SK-N-SH treated with all-trans-retinoic acid at 6 μM for 48 hours (cell line): ENCODE measurements around the gene HGS.
A peak's percentile ranks its signal among the peaks of the same experiment; 100 is the strongest.

ENCODE experiments used
- ATAC-seq: fragments of 200-7000 bp; cut with Tn5 transposase; 3 replicates; pipeline ENCODE4 v1.9.1; 2020; ENCODE audit warnings: mild to moderate bottlenecking, moderate library complexity
- ARNTL ChIP-seq: fragments of 450-650 bp; formaldehyde crosslinking; IDR thresholded peaks from 2 replicates; pipeline ENCODE4 v1.5.0; 2020; ENCODE audit warnings: low read depth, mild to moderate bottlenecking, moderate library complexity, borderline replicate concordance
- BACH2 ChIP-seq: fragments of 250-450 bp; sonication (Bioruptor Pico); IDR thresholded peaks from 2 replicates; pipeline ENCODE4 v1.9.0; 2021; ENCODE audit warnings: mild to moderate bottlenecking, borderline replicate concordance
- CSDC2 ChIP-seq: fragments of 250-450 bp; sonication (Bioruptor Pico); IDR thresholded peaks from 2 replicates; pipeline ENCODE4 v1.5.0; 2020; ENCODE audit warnings: mild to moderate bottlenecking, moderate library complexity
- ESRRG ChIP-seq: fragments of 250-450 bp; sonication (Bioruptor Pico); IDR thresholded peaks from 2 replicates; pipeline ENCODE4 v1.6.1; 2021; ENCODE audit warnings: mild to moderate bottlenecking
- GLIS3 ChIP-seq: fragments of 250-450 bp; sonication (Bioruptor Pico); IDR thresholded peaks from 2 replicates; pipeline ENCODE4 v1.5.0; 2020; ENCODE audit warnings: mild to moderate bottlenecking, moderate library complexity
- ISL1 ChIP-seq: fragments of 250-450 bp; sonication (Bioruptor Pico); IDR thresholded peaks from 2 replicates; pipeline ENCODE4 v2.1.2; 2022; ENCODE audit warnings: mild to moderate bottlenecking, moderate library complexity
- OSR1 ChIP-seq: fragments of 250-450 bp; sonication (Bioruptor Pico); IDR thresholded peaks from 2 replicates; pipeline ENCODE4 v1.8.0; 2022; ENCODE audit warnings: moderate library complexity, mild to moderate bottlenecking, inconsistent platforms
- RARB ChIP-seq: fragments of 250-450 bp; sonication (Bioruptor Pico); IDR thresholded peaks from 2 replicates; pipeline ENCODE4 v1.8.0; 2021; ENCODE audit warnings: mild to moderate bottlenecking, moderate library complexity
- SNAI2 ChIP-seq: fragments of 250-450 bp; sonication (Bioruptor Pico); IDR thresholded peaks from 2 replicates; pipeline ENCODE4 v1.5.0; 2020; ENCODE audit warnings: mild to moderate bottlenecking, moderate library complexity
- TCF4 ChIP-seq: fragments of 250-450 bp; sonication (Bioruptor Pico); IDR thresholded peaks from 2 replicates; pipeline ENCODE4 v1.8.0; 2021; ENCODE audit warnings: mild to moderate bottlenecking, moderate library complexity, borderline replicate concordance
- TOX ChIP-seq: fragments of 250-450 bp; sonication (Bioruptor Pico); IDR thresholded peaks from 2 replicates; pipeline ENCODE4 v1.8.0; 2021; ENCODE audit warnings: mild to moderate bottlenecking, moderate library complexity, borderline replicate concordance
- ZC3H10 ChIP-seq: fragments of 250-450 bp; sonication (Bioruptor Pico); IDR thresholded peaks from 2 replicates; pipeline ENCODE4 v1.5.1; 2021; ENCODE audit warnings: mild to moderate bottlenecking, moderate library complexity
- ZFP3 ChIP-seq: fragments of 250-450 bp; sonication (Bioruptor Pico); IDR thresholded peaks from 2 replicates; pipeline ENCODE4 v1.5.0; 2020; ENCODE audit warnings: mild to moderate bottlenecking, moderate library complexity
- ZFP30 ChIP-seq: fragments of 450-650 bp; formaldehyde crosslinking; IDR thresholded peaks from 2 replicates; pipeline ENCODE4 v1.5.0; 2022; ENCODE audit warnings: mild to moderate bottlenecking, moderate library complexity
- ZNF565 ChIP-seq: fragments of 450-650 bp; formaldehyde crosslinking; conservative IDR thresholded peaks from 2 replicates; pipeline ENCODE4 v1.5.0; 2020; ENCODE audit warnings: low read depth, mild to moderate bottlenecking, moderate library complexity
- ZNF70 ChIP-seq: fragments of 450-650 bp; formaldehyde crosslinking; IDR thresholded peaks from 2 replicates; pipeline ENCODE4 v1.5.0; 2020; ENCODE audit warnings: mild to moderate bottlenecking, moderate library complexity
- ZNF8 ChIP-seq: fragments of 450-650 bp; formaldehyde crosslinking; IDR thresholded peaks from 2 replicates; pipeline ENCODE4 v1.5.0; 2020; ENCODE audit warnings: mild to moderate bottlenecking, moderate library complexity
- TF ChIP-seq, protein P1 (sequence below): fragments of 250-450 bp; sonication (Bioruptor Pico); IDR thresholded peaks from 2 replicates; pipeline ENCODE4 v1.5.1; 2020; ENCODE audit warnings: low read depth, mild to moderate bottlenecking, moderate library complexity
- TF ChIP-seq, protein P2 (sequence below): fragments of 250-450 bp; sonication (Bioruptor Pico); IDR thresholded peaks from 2 replicates; pipeline ENCODE4 v1.5.1; 2021; ENCODE audit warnings: mild to moderate bottlenecking, moderate library complexity
- TF ChIP-seq, protein P3 (sequence below): fragments of 250-450 bp; sonication (Bioruptor Pico); IDR thresholded peaks from 2 replicates; pipeline ENCODE4 v1.8.0; 2021; ENCODE audit warnings: low read depth, mild to moderate bottlenecking, moderate library complexity, borderline replicate concordance
- TF ChIP-seq, protein P4 (sequence below): fragments of 250-450 bp; sonication (Bioruptor Pico); IDR thresholded peaks from 2 replicates; pipeline ENCODE4 v1.8.0; 2020; ENCODE audit warnings: mild to moderate bottlenecking, moderate library complexity, borderline replicate concordance

The HGS gene

DNA sequence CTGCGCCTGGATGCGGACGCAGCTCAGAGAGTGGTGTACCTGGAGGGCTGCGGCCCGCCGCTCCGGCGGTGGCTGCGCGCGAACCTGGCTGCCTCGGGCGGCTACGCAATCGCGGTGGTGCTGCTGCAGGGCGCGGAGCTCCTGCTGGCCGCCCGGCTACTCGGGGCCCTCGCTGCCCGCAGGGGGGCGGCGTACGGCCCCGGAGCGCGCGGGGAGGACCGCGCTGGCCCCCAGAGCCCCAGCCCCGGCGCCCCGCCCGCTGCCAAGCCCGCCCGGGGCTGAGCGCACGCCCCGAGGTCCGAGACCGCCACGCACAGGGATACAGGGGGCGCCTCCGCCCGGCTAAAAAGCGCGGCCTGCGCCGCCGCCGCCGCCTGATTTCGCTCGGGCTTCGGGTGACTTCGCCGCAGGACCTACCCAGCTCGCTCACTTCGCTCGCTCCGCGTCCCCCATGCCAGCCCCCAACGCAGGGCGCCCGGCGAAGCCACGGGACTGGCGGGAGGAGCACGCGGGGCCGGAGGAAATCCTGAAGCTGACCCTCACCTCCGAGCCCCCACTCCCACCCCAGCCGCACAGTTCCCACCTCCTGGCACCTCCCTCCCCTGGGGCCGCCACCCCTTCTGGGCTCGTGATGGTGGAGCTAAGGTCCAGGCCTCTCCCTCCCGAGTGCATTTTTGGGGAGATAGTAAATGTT is 35.7 kb upstream of the HGS start:
- TF ChIP-seq SNAI2 (CRISPR knock-in tag) (no peak), GLIS3 (no peak)
- ATAC-seq, result no peak

DNA sequence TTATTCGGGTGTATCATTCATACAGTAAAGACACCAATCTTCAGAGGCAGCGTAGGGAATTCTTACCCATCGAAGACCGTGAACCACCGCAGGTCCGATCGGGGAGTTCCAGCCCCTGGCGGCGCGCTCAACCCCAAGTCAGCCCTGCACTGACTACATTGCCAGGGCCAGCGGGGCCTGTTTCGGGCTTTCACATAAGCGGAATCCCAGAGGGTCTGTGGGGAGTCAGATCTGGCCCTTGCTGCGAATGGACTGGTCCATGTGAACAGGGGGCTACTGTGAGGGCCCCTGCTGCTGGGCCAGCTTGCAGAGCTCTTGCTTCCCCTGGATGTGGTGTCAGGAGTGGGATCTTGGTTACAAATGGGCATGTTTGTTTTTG is 35.1 kb upstream of the HGS start:
- ATAC-seq, result no peak
- TF ChIP-seq RARB (CRISPR knock-in tag) (no peak), ARNTL (CRISPR knock-in tag) (no peak), ZNF8 (CRISPR knock-in tag) (no peak), ZC3H10 (CRISPR knock-in tag) (no peak), ZFP30 (no peak), TCF4 (no peak), ZNF70 (CRISPR knock-in tag) (no peak)
- TF ChIP-seq, all 23 proteins: peak for 0

DNA sequence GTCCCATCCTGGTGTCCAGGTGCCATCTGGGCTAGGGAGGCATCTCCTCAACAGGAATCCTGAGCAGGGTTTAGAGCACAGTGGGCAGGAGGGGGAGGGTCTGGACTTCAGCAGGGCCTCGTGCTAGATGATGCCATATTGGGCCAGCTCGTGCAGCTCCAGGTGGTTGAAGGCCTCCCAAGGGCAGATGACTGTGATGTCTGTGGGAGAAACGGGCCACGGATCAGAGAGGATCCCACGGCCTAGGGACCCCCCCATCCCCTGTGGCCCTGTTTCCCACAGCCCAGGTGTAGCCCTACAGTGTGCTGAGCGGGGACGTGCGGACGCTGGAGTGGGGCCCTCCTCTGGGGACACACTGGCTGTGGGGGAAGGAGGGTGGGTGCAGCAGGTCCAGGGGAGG is 32.9 kb upstream of the HGS start:
- ATAC-seq, result peak; percentile 2
- no peak for TF ChIP-seq GLIS3
- no peak for TF ChIP-seq SNAI2 (CRISPR knock-in tag)
- no peak for TF ChIP-seq TOX
- TF ChIP-seq ARNTL (CRISPR knock-in tag), result no peak
- no peak for TF ChIP-seq CSDC2 (CRISPR knock-in tag)
- TF ChIP-seq, protein P1, sequence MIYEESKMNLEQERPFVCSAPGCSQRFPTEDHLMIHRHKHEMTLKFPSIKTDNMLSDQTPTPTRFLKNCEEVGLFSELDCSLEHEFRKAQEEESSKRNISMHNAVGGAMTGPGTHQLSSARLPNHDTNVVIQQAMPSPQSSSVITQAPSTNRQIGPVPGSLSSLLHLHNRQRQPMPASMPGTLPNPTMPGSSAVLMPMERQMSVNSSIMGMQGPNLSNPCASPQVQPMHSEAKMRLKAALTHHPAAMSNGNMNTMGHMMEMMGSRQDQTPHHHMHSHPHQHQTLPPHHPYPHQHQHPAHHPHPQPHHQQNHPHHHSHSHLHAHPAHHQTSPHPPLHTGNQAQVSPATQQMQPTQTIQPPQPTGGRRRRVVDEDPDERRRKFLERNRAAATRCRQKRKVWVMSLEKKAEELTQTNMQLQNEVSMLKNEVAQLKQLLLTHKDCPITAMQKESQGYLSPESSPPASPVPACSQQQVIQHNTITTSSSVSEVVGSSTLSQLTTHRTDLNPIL (CRISPR knock-in tag), result no peak

DNA sequence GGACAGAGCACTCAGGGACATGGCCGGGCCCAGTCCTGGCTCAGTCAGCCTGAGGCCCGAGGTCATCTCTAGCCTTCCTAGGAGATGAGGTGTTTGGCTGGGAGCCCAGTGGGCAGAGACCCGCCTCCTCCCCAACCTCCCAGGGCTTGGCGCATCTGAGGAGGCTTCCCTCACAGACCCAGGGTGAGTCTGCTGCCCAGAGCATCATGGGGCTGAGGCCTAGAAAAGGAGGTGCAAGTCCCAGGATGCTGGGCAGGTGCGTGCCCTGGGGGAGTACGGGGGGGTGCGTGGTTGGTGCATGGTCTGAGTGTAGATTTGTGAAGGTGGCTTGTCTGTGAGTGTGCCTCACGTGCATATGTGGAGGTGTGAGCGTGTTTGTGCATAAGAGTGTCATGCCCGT is 32.1 kb upstream of the HGS start:
- TF ChIP-seq GLIS3, result no peak
- 0 out of 2 replicates have a peak, but pooled peaks have one; percentile 25 for TF ChIP-seq ZFP3 (CRISPR knock-in tag)
- ATAC-seq, result peak; percentile 91

DNA sequence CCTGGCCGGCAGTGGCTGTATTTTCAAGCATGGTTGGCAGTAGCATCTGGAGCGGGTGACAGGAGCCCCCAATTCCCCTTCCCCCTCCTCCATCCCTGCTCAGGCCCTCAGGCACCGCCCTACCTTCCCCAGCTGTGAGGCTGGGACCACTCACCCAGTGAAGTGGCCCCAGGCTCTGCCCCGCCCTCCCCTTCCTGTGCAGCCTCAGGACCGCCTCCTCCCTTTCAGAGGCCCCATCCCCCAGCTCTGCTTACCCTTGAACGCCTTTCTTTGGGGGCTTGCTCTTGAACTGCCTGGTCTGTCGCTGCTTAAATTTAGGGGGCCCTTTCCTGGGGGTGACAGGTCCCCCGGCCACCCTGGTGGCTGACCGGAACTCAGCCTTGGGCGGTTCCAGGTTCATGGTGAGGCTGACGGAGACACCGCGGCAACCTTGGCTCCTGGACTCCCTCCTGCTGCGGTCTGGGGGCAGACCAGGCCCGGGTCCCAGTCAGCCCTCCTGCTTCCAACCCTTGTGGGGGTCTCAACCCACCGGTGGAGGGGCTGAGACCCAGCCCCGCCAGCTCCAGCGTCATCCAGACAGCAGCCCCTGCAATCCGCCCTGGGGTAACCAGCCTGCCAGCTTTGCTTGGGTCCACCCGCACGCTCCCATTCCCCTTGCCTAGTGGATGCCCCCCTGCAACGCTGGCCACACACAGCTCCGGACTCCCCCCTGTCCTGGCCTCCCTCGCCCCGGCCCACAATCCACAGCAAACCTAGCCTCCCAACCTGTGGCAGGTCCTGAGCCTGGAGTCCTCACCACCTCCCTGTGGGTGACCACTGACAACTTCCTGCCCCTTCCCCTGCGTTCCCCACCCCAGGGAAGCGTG is 30.7 kb upstream of the HGS start:
- no peak for ATAC-seq
- TF ChIP-seq ARNTL (CRISPR knock-in tag), result no peak
- TF ChIP-seq ZNF8 (CRISPR knock-in tag), result no peak
- TF ChIP-seq, protein P2, sequence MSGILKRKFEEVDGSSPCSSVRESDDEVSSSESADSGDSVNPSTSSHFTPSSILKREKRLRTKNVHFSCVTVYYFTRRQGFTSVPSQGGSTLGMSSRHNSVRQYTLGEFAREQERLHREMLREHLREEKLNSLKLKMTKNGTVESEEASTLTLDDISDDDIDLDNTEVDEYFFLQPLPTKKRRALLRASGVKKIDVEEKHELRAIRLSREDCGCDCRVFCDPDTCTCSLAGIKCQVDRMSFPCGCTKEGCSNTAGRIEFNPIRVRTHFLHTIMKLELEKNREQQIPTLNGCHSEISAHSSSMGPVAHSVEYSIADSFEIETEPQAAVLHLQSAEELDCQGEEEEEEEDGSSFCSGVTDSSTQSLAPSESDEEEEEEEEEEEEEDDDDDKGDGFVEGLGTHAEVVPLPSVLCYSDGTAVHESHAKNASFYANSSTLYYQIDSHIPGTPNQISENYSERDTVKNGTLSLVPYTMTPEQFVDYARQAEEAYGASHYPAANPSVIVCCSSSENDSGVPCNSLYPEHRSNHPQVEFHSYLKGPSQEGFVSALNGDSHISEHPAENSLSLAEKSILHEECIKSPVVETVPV (CRISPR knock-in tag), result no peak
- TF ChIP-seq CSDC2 (CRISPR knock-in tag), result no peak
- TF ChIP-seq ISL1 (CRISPR knock-in tag), result no peak
- TF ChIP-seq RARB (CRISPR knock-in tag), result no peak
- no peak for TF ChIP-seq OSR1 (CRISPR knock-in tag)
- no peak for TF ChIP-seq ZC3H10 (CRISPR knock-in tag)
- TF ChIP-seq ZFP30, result no peak
- no peak for TF ChIP-seq ESRRG (CRISPR knock-in tag)
- no peak for TF ChIP-seq ZFP3 (CRISPR knock-in tag)

DNA sequence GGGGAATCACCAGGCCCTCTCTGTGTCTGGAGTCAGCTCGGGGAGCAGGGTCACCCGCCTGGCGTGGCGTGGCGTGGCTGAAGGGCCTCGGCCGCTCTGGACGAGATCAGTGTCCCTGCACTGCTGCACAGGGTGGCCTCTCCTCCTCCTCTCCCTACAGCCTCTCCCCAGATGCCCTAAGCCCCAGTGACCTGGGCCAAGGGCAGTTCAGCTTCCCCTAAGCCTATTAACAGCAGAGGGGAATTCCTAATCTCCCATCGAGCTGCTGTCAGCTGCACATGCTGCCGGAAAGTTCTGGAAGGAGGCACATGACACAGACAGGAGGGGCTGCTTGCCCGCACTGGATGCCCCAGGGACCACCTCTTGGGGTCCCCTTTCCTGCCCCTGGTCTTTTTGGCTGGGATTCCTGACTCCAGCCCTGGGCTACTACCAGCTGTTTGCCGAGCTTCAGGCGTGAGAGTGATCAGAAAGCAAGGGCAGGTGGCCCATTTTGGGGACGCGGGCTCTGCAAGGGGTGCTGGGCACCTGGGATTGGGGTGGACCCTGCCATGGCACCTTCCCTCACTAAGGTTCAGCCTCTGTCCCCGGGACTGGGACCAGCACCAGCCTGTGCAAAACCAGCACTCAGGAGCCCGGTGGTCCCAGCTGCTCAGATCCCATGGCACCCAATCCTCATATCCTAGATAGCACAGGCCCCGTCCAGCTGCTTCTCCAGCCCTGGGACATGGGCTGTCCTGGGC is 28.3 kb upstream of the HGS start:
- no peak for ATAC-seq

More for the DNA sequence above, 28.3 kb upstream of the HGS start:
- TF ChIP-seq, protein P1 (CRISPR knock-in tag), result no peak
- TF ChIP-seq ARNTL (CRISPR knock-in tag), result no peak
- TF ChIP-seq BACH2 (CRISPR knock-in tag), result no peak
- TF ChIP-seq ZNF565 (CRISPR knock-in tag), result no peak
- TF ChIP-seq, protein P3, sequence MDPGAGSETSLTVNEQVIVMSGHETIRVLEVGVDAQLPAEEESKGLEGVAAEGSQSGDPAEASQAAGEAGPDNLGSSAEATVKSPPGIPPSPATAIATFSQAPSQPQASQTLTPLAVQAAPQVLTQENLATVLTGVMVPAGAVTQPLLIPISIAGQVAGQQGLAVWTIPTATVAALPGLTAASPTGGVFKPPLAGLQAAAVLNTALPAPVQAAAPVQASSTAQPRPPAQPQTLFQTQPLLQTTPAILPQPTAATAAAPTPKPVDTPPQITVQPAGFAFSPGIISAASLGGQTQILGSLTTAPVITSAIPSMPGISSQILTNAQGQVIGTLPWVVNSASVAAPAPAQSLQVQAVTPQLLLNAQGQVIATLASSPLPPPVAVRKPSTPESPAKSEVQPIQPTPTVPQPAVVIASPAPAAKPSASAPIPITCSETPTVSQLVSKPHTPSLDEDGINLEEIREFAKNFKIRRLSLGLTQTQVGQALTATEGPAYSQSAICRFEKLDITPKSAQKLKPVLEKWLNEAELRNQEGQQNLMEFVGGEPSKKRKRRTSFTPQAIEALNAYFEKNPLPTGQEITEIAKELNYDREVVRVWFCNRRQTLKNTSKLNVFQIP, result no peak
- no peak for TF ChIP-seq GLIS3
- no peak for TF ChIP-seq TCF4
- TF ChIP-seq ZFP3 (CRISPR knock-in tag), result no peak
- TF ChIP-seq ESRRG (CRISPR knock-in tag), result no peak
- TF ChIP-seq RARB (CRISPR knock-in tag), result no peak
- TF ChIP-seq, protein P4, sequence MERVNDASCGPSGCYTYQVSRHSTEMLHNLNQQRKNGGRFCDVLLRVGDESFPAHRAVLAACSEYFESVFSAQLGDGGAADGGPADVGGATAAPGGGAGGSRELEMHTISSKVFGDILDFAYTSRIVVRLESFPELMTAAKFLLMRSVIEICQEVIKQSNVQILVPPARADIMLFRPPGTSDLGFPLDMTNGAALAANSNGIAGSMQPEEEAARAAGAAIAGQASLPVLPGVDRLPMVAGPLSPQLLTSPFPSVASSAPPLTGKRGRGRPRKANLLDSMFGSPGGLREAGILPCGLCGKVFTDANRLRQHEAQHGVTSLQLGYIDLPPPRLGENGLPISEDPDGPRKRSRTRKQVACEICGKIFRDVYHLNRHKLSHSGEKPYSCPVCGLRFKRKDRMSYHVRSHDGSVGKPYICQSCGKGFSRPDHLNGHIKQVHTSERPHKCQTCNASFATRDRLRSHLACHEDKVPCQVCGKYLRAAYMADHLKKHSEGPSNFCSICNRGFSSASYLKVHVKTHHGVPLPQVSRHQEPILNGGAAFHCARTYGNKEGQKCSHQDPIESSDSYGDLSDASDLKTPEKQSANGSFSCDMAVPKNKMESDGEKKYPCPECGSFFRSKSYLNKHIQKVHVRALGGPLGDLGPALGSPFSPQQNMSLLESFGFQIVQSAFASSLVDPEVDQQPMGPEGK (CRISPR knock-in tag), result no peak
- no peak for TF ChIP-seq OSR1 (CRISPR knock-in tag)
